ENCODE data around the gene HK3.

DNA sequence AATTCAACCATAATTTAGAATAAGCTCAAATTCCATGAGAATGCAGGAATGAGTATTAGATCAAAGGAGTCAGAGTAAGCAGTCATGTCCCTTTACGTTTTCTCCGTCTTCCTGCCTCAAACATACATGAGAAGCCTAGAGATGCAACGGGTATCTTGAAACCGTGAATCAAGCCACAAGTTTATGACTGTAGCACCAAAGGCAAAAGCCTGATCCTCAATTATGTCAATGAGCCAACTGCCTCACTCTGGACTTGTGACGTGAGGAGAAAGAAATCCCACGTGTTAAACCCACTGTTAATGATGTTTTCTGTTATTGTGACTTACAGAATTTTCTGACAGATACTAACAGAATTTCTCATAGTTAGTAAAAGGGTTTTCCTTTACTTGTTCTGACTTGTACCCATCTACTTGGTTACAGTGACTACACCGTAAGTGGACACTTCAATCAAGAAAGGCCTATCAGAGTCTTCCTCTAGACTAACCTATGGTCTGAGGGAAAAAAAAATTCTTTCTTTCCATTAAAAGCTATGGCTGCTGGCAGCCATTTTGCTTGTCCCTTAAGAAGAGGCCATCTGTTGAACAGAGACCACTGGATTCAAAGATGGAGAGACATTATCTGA, 35.3 kb upstream of the HK3 start:
- TF ChIP-seq, protein P1, sequence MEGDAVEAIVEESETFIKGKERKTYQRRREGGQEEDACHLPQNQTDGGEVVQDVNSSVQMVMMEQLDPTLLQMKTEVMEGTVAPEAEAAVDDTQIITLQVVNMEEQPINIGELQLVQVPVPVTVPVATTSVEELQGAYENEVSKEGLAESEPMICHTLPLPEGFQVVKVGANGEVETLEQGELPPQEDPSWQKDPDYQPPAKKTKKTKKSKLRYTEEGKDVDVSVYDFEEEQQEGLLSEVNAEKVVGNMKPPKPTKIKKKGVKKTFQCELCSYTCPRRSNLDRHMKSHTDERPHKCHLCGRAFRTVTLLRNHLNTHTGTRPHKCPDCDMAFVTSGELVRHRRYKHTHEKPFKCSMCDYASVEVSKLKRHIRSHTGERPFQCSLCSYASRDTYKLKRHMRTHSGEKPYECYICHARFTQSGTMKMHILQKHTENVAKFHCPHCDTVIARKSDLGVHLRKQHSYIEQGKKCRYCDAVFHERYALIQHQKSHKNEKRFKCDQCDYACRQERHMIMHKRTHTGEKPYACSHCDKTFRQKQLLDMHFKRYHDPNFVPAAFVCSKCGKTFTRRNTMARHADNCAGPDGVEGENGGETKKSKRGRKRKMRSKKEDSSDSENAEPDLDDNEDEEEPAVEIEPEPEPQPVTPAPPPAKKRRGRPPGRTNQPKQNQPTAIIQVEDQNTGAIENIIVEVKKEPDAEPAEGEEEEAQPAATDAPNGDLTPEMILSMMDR (IDR thresholded peaks at IDR 0.05; ENCODE audit: borderline replicate concordance, extremely low read depth, low read length, poor library complexity, severe bottlenecking), result no peak
- TF ChIP-seq EZH2 (IDR thresholded peaks at IDR 0.05; ENCODE audit: borderline replicate concordance, low read depth, low read length, severe bottlenecking), result no peak

All from DND-41 (cell line).